ENCODE measurements around the gene GPX1. TPM values are rescaled to one million over a fixed set of nuclear protein-coding genes. Genes with fewer than 3 reads are reported as not detected.

GPX1 gene
- 152 and 188 TPM in 2 replicates for total RNA-seq

DNA sequence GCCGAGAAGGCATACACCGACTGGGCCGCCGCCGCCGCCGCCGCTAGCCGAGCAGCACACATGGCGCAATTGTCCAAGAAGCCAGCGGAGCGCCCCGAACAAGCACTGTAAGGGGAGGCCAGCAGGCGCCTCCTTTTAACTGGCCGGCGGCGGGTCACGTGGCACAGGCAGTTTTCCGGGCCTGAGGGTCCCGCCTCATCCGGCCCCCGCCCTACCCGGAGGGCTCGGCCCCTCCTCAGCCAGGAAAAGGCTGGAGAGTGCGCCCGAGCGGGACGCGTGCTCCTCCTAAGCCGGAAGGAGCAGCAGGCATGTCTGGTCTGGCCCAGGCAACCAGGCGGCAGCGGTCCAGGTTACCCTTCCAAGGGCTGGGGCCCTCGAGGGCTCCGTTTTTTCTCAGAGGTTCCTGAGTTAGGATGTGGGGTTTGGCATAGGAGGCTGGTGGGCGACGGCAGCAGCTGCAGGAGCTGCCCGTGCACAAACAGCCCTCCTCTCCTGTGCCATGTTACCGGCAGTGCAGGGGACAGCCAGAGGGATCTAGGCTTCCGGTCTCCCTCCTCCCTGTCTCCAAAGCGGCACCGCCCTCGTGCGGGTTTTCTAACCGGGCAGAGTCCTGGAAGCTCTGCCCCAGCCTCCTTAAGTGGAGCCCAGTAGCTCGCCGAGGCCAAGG lies at the start of gene GPX1:
Gene GPX1, minus strand, starts transcription at position 137 of the 667 bp plus-strand sequence. Its CDS starts 75 bp downstream, at position 62.

DNA sequence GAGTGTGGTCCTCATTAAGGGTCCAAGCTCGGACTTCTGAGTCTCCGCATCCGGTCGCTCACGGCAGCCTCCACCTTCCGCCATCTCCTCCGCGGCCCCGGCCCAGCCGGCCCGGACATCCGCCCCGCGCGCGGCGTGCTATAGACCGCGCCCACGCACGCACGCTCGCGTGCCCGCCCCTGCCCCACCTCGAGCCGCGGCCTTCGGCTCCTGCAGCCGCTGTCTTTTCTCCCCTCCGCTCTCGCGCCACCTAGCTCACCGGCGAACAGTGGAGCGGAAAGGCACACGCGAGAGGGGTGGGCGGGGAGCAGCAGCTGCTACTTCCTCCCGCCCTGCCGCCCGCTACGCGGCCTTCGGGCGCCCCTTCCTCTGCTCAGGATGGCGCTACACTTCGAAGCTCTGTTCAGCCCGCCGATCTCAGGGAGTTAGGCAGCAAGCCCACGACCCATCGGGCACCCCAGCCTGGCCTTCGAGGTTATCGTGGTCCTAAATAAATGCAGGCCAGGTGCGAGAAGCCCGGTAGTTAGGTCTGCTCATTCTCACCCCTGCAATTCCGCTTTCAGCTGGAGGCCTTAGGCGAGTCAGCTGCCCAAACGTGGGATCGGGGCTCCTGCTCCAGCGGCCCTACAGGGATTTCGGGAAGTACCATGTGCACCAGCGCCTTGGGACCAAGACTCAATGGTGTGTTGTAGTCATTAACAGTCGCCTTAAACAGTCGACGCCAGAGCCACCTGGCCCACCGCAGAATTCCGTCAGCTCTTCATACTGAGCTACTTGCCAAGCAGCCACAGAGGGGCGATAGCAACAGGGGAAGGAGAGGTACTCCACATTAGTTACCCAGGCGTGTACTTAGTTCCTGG lies 18.0 kb downstream of the GPX1 start, which contains the start of gene USP4:
Gene USP4, minus strand, starts transcription at position 113 of the 860 bp plus-strand sequence. Its CDS starts 29 bp downstream, at position 84.

Other genes starting within 250 kb of the GPX1 start
- 35.3 and 57.3 TPM in 2 replicates for gene USP19, start 237.5 kb downstream of the GPX1 start, total RNA-seq
- gene LAMB2, start 225.3 kb downstream of the GPX1 start, total RNA-seq, result 896 and 1,055 TPM in 2 replicates
- 15.1 and 19.7 TPM in 2 replicates for gene CCDC71, start 192.0 kb downstream of the GPX1 start, total RNA-seq
- gene KLHDC8B, start 186.8 kb downstream of the GPX1 start, total RNA-seq, result 9.5 and 15.7 TPM in 2 replicates
- 1.4 and 1.5 TPM in 2 replicates for gene C3orf62, start 81.1 kb downstream of the GPX1 start, total RNA-seq
- gene USP4, start 18.3 kb downstream of the GPX1 start, total RNA-seq, result 18.7 and 29.8 TPM in 2 replicates
- 575 and 599 TPM in 2 replicates for gene RHOA, start 53.6 kb upstream of the GPX1 start, total RNA-seq
- gene TCTA, start 54.1 kb upstream of the GPX1 start, total RNA-seq, result 22.0 and 29.6 TPM in 2 replicates
- 0.28 and 0.89 TPM in 2 replicates for gene AMT, start 64.1 kb upstream of the GPX1 start, total RNA-seq
- gene NICN1, start 71.0 kb upstream of the GPX1 start, total RNA-seq, result 2.7 and 7.1 TPM in 2 replicates
- 63.5 and 77.1 TPM in 2 replicates for gene DAG1, start 111.9 kb upstream of the GPX1 start, total RNA-seq
- under 0.01 and 0.14 TPM in 2 replicates for gene BSN, start 196.1 kb upstream of the GPX1 start, total RNA-seq